Peyer's patch (tissue), 4 donors: ENCODE data around the gene LMNTD1.

ENCODE experiments used
- POLR2A ChIP-seq, 2 donors: fragments of 450-650 bp; IDR thresholded peaks; one replicate each; pipeline ENCODE4 v1.5.1; 2017; ENCODE audit warnings: antibody characterized with exemption in 2 of 2, mild to moderate bottlenecking in 2 of 2, moderate library complexity in 2 of 2
- TF ChIP-seq, protein P1 (sequence below), 6 experiments: fragments of 450-650 bp in 4 of 6; fragments of 200-600 bp in 2 of 6; sonication (generic) in 1 of 6; IDR thresholded peaks; one replicate each; pipeline ENCODE4 v1.5.1; 2017 to 2019; ENCODE audit warnings: antibody characterized with exemption in 6 of 6, mild to moderate bottlenecking in 3 of 6, moderate library complexity in 1 of 6

DNA sequence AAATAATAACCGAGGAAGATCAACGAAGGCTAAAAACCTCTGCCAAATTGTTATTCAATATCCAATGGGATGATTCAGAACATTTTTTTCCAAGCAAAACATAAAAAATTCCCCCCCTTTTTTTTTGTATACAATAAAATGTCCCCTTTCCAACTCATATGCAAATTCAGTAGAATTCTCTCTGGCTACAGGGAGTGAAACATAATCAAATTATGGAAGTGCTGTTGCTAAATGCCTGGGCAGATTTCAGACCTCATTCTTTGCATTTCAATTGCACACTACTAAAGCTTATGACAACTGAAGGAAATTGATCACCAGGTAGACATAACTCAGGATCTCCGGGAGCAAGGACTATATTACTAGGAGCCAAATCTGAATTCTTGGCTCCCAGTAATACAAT is 51.0 kb downstream of the LMNTD1 start:
- TF ChIP-seq, protein P1, sequence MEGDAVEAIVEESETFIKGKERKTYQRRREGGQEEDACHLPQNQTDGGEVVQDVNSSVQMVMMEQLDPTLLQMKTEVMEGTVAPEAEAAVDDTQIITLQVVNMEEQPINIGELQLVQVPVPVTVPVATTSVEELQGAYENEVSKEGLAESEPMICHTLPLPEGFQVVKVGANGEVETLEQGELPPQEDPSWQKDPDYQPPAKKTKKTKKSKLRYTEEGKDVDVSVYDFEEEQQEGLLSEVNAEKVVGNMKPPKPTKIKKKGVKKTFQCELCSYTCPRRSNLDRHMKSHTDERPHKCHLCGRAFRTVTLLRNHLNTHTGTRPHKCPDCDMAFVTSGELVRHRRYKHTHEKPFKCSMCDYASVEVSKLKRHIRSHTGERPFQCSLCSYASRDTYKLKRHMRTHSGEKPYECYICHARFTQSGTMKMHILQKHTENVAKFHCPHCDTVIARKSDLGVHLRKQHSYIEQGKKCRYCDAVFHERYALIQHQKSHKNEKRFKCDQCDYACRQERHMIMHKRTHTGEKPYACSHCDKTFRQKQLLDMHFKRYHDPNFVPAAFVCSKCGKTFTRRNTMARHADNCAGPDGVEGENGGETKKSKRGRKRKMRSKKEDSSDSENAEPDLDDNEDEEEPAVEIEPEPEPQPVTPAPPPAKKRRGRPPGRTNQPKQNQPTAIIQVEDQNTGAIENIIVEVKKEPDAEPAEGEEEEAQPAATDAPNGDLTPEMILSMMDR (IDR thresholded peaks at IDR 0.05), result no peak
- TF ChIP-seq POLR2A (IDR thresholded peaks at IDR 0.05), result no peak
